H9 (cell line): ENCODE data around the gene OR10P1. TPM values are rescaled to one million over a fixed set of nuclear protein-coding genes. Genes with fewer than 3 reads are reported as not detected.

ENCODE experiments used
- DNase-seq: peaks from one replicate; pipeline ENCODE4 v3.0.0-alpha.2; 2017
- H2AFZ ChIP-seq: one replicate; pipeline ENCODE4 v1.6.1; 2013; ENCODE audit warnings: mild to moderate bottlenecking, low read length, control low read depth, moderate library complexity
- H2AK5ac ChIP-seq: 2 replicates; pipeline ENCODE4 v1.6.1; 2013; ENCODE audit warnings: low read length, control low read depth, mixed read lengths; ENCODE audit not compliant: insufficient read length
- H2BK120ac ChIP-seq: one replicate; pipeline ENCODE4 v1.6.1; 2013; ENCODE audit warnings: low read depth, mild to moderate bottlenecking, low read length, control low read depth, inconsistent platforms; ENCODE audit not compliant: poor library complexity, severe bottlenecking
- H2BK12ac ChIP-seq: 2 replicates; pipeline ENCODE4 v1.6.1; 2013; ENCODE audit warnings: low read length, control low read depth, mixed read lengths, low read depth; ENCODE audit not compliant: insufficient read length
- H2BK15ac ChIP-seq: 2 replicates; pipeline ENCODE4 v1.6.1; 2013; ENCODE audit warnings: low read depth, low read length, control low read depth
- H2BK20ac ChIP-seq: one replicate; pipeline ENCODE4 v1.6.1; 2013; ENCODE audit warnings: low read depth, mild to moderate bottlenecking, low read length, control low read depth, inconsistent platforms; ENCODE audit not compliant: poor library complexity, severe bottlenecking
- H2BK5ac ChIP-seq: 2 replicates; pipeline ENCODE4 v1.6.1; 2013; ENCODE audit warnings: low read length, control low read depth, mixed read lengths; ENCODE audit not compliant: insufficient read length
- H3K14ac ChIP-seq: 2 replicates; pipeline ENCODE4 v1.6.1; 2013; ENCODE audit warnings: low read length, control low read depth; ENCODE audit not compliant: insufficient read depth
- H3K18ac ChIP-seq: 2 replicates; pipeline ENCODE4 v1.6.1; 2013; ENCODE audit warnings: low read depth, mild to moderate bottlenecking, mixed read lengths, low read length, control low read depth; ENCODE audit not compliant: insufficient read length
- H3K23ac ChIP-seq: 2 replicates; pipeline ENCODE4 v1.6.1; 2013; ENCODE audit warnings: low read length, control low read depth, mixed read lengths, low read depth; ENCODE audit not compliant: insufficient read length
- H3K23me2 ChIP-seq: 2 replicates; pipeline ENCODE4 v1.6.1; 2013; ENCODE audit warnings: low read depth, mild to moderate bottlenecking, mixed read lengths, low read length, control low read depth; ENCODE audit not compliant: insufficient read length, poor library complexity, severe bottlenecking
- H3K27ac ChIP-seq: 2 replicates; pipeline ENCODE4 v1.5.1; 2013; ENCODE audit warnings: low read length, control low read depth, mixed read lengths, low read depth; ENCODE audit not compliant: insufficient read length
- H3K27me3 ChIP-seq: 2 replicates; pipeline ENCODE4 v1.6.1; 2013; ENCODE audit warnings: low read length, control low read depth, inconsistent platforms; ENCODE audit not compliant: insufficient read depth
- H3K4ac ChIP-seq: 2 replicates; pipeline ENCODE4 v1.6.1; 2013; ENCODE audit warnings: low read depth, mild to moderate bottlenecking, control low read depth, inconsistent platforms, low read length, moderate library complexity
- H3K4me1 ChIP-seq: 2 replicates; pipeline ENCODE4 v1.6.1; 2013; ENCODE audit warnings: low read length, control low read depth, inconsistent platforms; ENCODE audit not compliant: insufficient read depth
- H3K4me2 ChIP-seq: 2 replicates; pipeline ENCODE4 v1.6.1; 2013; ENCODE audit warnings: low read length, control low read depth, mixed read lengths; ENCODE audit not compliant: insufficient read length, insufficient read depth
- H3K56ac ChIP-seq: 2 replicates; pipeline ENCODE4 v1.6.1; 2013; ENCODE audit warnings: low read depth, mild to moderate bottlenecking, mixed read lengths, low read length, control low read depth; ENCODE audit not compliant: insufficient read length
- H3K79me1 ChIP-seq: 2 replicates; pipeline ENCODE4 v1.6.1; 2013; ENCODE audit warnings: low read depth, mild to moderate bottlenecking, moderate library complexity, low read length, control low read depth, inconsistent platforms; ENCODE audit not compliant: insufficient read depth, poor library complexity, severe bottlenecking
- H3K79me2 ChIP-seq: 2 replicates; pipeline ENCODE4 v1.6.1; 2013; ENCODE audit warnings: low read length, control low read depth, inconsistent platforms; ENCODE audit not compliant: insufficient read depth
- H3K9ac ChIP-seq: 2 replicates; pipeline ENCODE4 v1.6.1; 2013; ENCODE audit warnings: low read length, control low read depth, mixed read lengths; ENCODE audit not compliant: insufficient read length; ENCODE audit errors: extremely low read depth
- H3K9me3 ChIP-seq: one replicate; pipeline ENCODE4 v1.6.1; 2013; ENCODE audit warnings: low read depth, low read length, inconsistent platforms; ENCODE audit not compliant: control insufficient read depth
- H3T11ph ChIP-seq: one replicate; pipeline ENCODE4 v1.6.1; 2013; ENCODE audit warnings: mild to moderate bottlenecking, low read length, control low read depth, inconsistent platforms
- H4K20me1 ChIP-seq: one replicate; pipeline ENCODE4 v1.6.1; 2013; ENCODE audit not compliant: control insufficient read depth, insufficient read length, insufficient read depth
- H4K5ac ChIP-seq: 2 replicates; pipeline ENCODE4 v1.6.1; 2013; ENCODE audit warnings: low read depth, mild to moderate bottlenecking, mixed read lengths, low read length, control low read depth; ENCODE audit not compliant: insufficient read length
- H4K8ac ChIP-seq: replicated peaks from 2 replicates; pipeline ENCODE4 v1.6.1; 2013; ENCODE audit warnings: low read length, control low read depth, mixed read lengths, low read depth; ENCODE audit not compliant: insufficient read length
- H4K91ac ChIP-seq: 2 replicates; pipeline ENCODE4 v1.6.1; 2013; ENCODE audit warnings: low read depth, mild to moderate bottlenecking, moderate library complexity, mixed read lengths, low read length, control low read depth; ENCODE audit not compliant: insufficient read length
- H3K27ac Mint-ChIP-seq, 3 experiments: 2 replicates in 2 of 3; 3 replicates in 1 of 3; pipeline ENCODE4 v1.8.0; 2020 to 2021; ENCODE audit warnings: mixed read lengths in 3 of 3, mild to moderate bottlenecking in 1 of 3, moderate library complexity in 1 of 3
- H3K27me3 Mint-ChIP-seq: 2 replicates; pipeline ENCODE4 v1.8.0; 2021; ENCODE audit warnings: low read depth, mild to moderate bottlenecking, moderate library complexity, mixed read lengths
- H3K36me3 Mint-ChIP-seq, 3 experiments: 2 replicates in 2 of 3; 3 replicates in 1 of 3; pipeline ENCODE4 v1.8.0; 2020 to 2021; ENCODE audit warnings: low read depth in 3 of 3, mixed read lengths in 3 of 3; ENCODE audit not compliant: insufficient read depth in 1 of 3
- H3K4me1 Mint-ChIP-seq, 2 experiments: 2 replicates each; pipeline ENCODE4 v1.8.0; 2020; ENCODE audit warnings: mixed read lengths in 2 of 2
- H3K4me3 Mint-ChIP-seq, 2 experiments: 2 replicates in 1 of 2; 3 replicates in 1 of 2; pipeline ENCODE4 v1.8.0; 2020 to 2021; ENCODE audit warnings: mild to moderate bottlenecking in 2 of 2, mixed read lengths in 2 of 2, moderate library complexity in 1 of 2
- H3K9me3 Mint-ChIP-seq, 2 experiments: 2 replicates in 1 of 2; 3 replicates in 1 of 2; pipeline ENCODE4 v1.8.0; 2020; ENCODE audit warnings: mild to moderate bottlenecking in 2 of 2, mixed read lengths in 2 of 2, moderate library complexity in 1 of 2
- CTCF ChIP-seq: fragments of 200-600 bp; sonication (generic); conservative IDR thresholded peaks from 3 replicates; pipeline ENCODE4 v1.8.0; 2021; ENCODE audit warnings: antibody characterized with exemption, mild to moderate bottlenecking
- WGBS: extraction: QIAGEN DNeasy Blood & Tissue Kit; methylation state at CpG from one replicate; pipeline ENCODE4 v1.1.7; 2013; ENCODE audit warnings: missing lambda C conversion rate, low lambda C conversion rate, mixed read lengths; ENCODE audit not compliant: insufficient read length; ENCODE audit errors: extremely low coverage; 5-methylcytosine and 5-hydroxymethylcytosine counted together
- total RNA-seq: library from RNA; stranded (reverse); gene quantifications from 2 replicates; pipeline ENCODE4 v1.2.1, GENCODE V29; 2021

OR10P1 gene
- total RNA-seq, 1 experiment from 2014 or later: not detected

DNA sequence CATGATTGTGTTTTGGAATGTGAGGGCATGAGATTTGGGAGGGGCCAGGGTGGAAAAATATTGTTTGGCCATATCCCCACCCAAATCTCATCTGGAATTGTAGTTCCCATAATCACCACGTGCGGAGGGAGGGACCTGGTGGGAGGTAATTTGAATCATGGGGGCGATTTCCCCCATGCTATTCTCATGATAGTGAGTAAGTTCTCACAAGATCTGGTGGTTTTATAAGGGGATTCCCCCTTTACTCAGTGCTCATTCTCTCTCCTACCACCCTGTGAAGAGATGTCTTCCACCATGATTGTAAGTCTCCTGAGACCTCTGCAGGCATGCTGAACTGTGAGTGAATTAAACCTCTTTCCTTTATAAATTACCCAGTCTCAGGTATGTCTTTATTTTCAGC, 15.7 kb downstream of the OR10P1 start:
- H3K27ac Mint-ChIP-seq: no peak overlapping the region
- WGBS: no CpG with 5 or more reads among the region's 3 CpGs

More for the DNA sequence above, 15.7 kb downstream of the OR10P1 start:
- no peak overlapping the region for H3K4me2 ChIP-seq
- no peak overlapping the region for H3K4me3 Mint-ChIP-seq
- H4K91ac ChIP-seq: no peak overlapping the region
- H3K9ac ChIP-seq: no peak overlapping the region
- no peaks in the 10 kb centered on the region; the same call in 1 of the 2 replicates for H3K4me1 ChIP-seq
- no peak overlapping the region for H2BK20ac ChIP-seq
- H2BK15ac ChIP-seq: no peak overlapping the region
- H3K4me1 Mint-ChIP-seq: peaks cover 8 to 13% of the 10 kb centered on the region in 2 experiments
- no peak overlapping the region for H3K27ac ChIP-seq
- H2BK5ac ChIP-seq: no peak overlapping the region
- H2AK5ac ChIP-seq: no peak overlapping the region
- TF ChIP-seq CTCF: no peak
- H3K18ac ChIP-seq: no peak overlapping the region
- H2AFZ ChIP-seq: no peak overlapping the region
- H3K23me2 ChIP-seq: no peaks in the 10 kb centered on the region
- H3K4ac ChIP-seq: no peak overlapping the region
- H4K20me1 ChIP-seq: no peaks in the 10 kb centered on the region
- H2BK12ac ChIP-seq: no peak overlapping the region
- no peak overlapping the region for H3K56ac ChIP-seq
- no peak for DNase-seq
- peaks cover 8 to 24% (median 13%) of the 10 kb centered on the region in 3 experiments; a peak in 6 of 7 replicates for H3K36me3 Mint-ChIP-seq
- H2BK120ac ChIP-seq: no peak overlapping the region
- H4K8ac ChIP-seq: no peak overlapping the region
- no peak overlapping the region for H3K23ac ChIP-seq
- H3K27me3 ChIP-seq: no peaks in the 10 kb centered on the region
- peaks cover 25 to 29% of the 10 kb centered on the region in 2 experiments for H3K9me3 Mint-ChIP-seq
- H3T11ph ChIP-seq: no peak overlapping the region
- no peak overlapping the region for H3K14ac ChIP-seq
- H3K9me3 ChIP-seq: no peaks in the 10 kb centered on the region
- H3K79me2 ChIP-seq: no peaks in the 10 kb centered on the region
- no peaks in the 10 kb centered on the region for H3K79me1 ChIP-seq
- no peak overlapping the region for H4K5ac ChIP-seq
- H3K27me3 Mint-ChIP-seq: peaks cover 15% of the 10 kb centered on the region
